WTC11 (cell line): Measurements from ENCODE around the gene ACKR3. TPM values are rescaled to one million over a fixed set of nuclear protein-coding genes. Genes with fewer than 3 reads are reported as not detected.

ENCODE experiments used
- ATAC-seq: fragments of 200-7000 bp; cut with Tn5 transposase; 2 replicates; pipeline ENCODE4 v1.10.0; 2021; ENCODE audit warnings: mild to moderate bottlenecking, moderate library complexity
- CTCF ChIA-PET: fragments of 300-600 bp; sonication (Branson Sonifier 250); formaldehyde crosslinking; loops from one replicate; lab custom pipeline; 2021; ENCODE audit warnings: antibody characterized with exemption; lab: Charles Lee
- POLR2A ChIA-PET: fragments of 350-600 bp; sonication (Branson Sonifier 250); formaldehyde crosslinking; loops from one replicate; lab custom pipeline; 2021; ENCODE audit warnings: antibody characterized with exemption; lab: Charles Lee
- DNase-seq: peaks from one replicate; pipeline ENCODE4 v3.0.0; 2021; ENCODE audit warnings: low spot score
- H3K27ac Mint-ChIP-seq: 2 replicates; pipeline ENCODE4 v1.8.0; 2021; ENCODE audit warnings: mixed read lengths
- H3K27me3 Mint-ChIP-seq: 2 replicates; pipeline ENCODE4 v1.8.0; 2021; ENCODE audit warnings: low read depth, mild to moderate bottlenecking, moderate library complexity, mixed read lengths
- H3K36me3 Mint-ChIP-seq: 2 replicates; pipeline ENCODE4 v1.8.0; 2021; ENCODE audit warnings: mixed read lengths
- H3K4me1 Mint-ChIP-seq: 2 replicates; pipeline ENCODE4 v1.8.0; 2022; ENCODE audit warnings: mixed read lengths
- H3K4me3 Mint-ChIP-seq: 2 replicates; pipeline ENCODE4 v1.8.0; 2021; ENCODE audit warnings: mild to moderate bottlenecking, moderate library complexity, mixed read lengths
- H3K9me3 Mint-ChIP-seq: 2 replicates; pipeline ENCODE4 v1.8.0; 2021; ENCODE audit warnings: mixed read lengths
- CREM ChIP-seq: sonication (generic); formaldehyde crosslinking; IDR thresholded peaks from 2 replicates; pipeline ENCODE4 v1.8.1; 2022; ENCODE audit warnings: mild to moderate bottlenecking, missing genetic modification reagents, moderate library complexity
- CTCF ChIP-seq: fragments of 200-600 bp; IDR thresholded peaks from 2 replicates; pipeline ENCODE4 v1.8.0; 2022; ENCODE audit warnings: antibody characterized with exemption
- ETV6 ChIP-seq: sonication (generic); formaldehyde crosslinking; IDR thresholded peaks from 2 replicates; pipeline ENCODE4 v1.8.1; 2022; ENCODE audit warnings: mild to moderate bottlenecking, missing genetic modification reagents
- FOXJ3 ChIP-seq: sonication (generic); formaldehyde crosslinking; IDR thresholded peaks from 2 replicates; pipeline ENCODE4 v1.9.0; 2021; ENCODE audit warnings: missing genetic modification reagents, mild to moderate bottlenecking, borderline replicate concordance
- IRF2 ChIP-seq: sonication (generic); formaldehyde crosslinking; IDR thresholded peaks from 2 replicates; pipeline ENCODE4 v1.8.0; 2022; ENCODE audit warnings: low read depth, missing genetic modification reagents, borderline replicate concordance
- JAZF1 ChIP-seq: fragments of 250-450 bp; sonication (Bioruptor Pico); IDR thresholded peaks from 2 replicates; pipeline ENCODE4 v1.9.0; 2021; ENCODE audit warnings: moderate library complexity, mild to moderate bottlenecking, inconsistent platforms
- NR1H2 ChIP-seq: sonication (generic); formaldehyde crosslinking; IDR thresholded peaks from 2 replicates; pipeline ENCODE4 v1.9.0; 2021; ENCODE audit warnings: mild to moderate bottlenecking, moderate library complexity, missing genetic modification reagents
- RORB ChIP-seq: fragments of 250-450 bp; sonication (Bioruptor Pico); IDR thresholded peaks from 2 replicates; pipeline ENCODE4 v1.9.0; 2021; ENCODE audit warnings: mild to moderate bottlenecking
- SMAD4 ChIP-seq: sonication (generic); formaldehyde crosslinking; IDR thresholded peaks from 2 replicates; pipeline ENCODE4 v1.8.0; 2022; ENCODE audit warnings: mild to moderate bottlenecking, missing genetic modification reagents
- SOX15 ChIP-seq: fragments of 250-450 bp; sonication (Bioruptor Pico); IDR thresholded peaks from 2 replicates; pipeline ENCODE4 v1.9.0; 2021; ENCODE audit warnings: mild to moderate bottlenecking
- SP1 ChIP-seq: sonication (generic); formaldehyde crosslinking; conservative IDR thresholded peaks from 2 replicates; pipeline ENCODE4 v1.8.1; 2022; ENCODE audit warnings: missing genetic modification reagents
- USF1 ChIP-seq: sonication (generic); formaldehyde crosslinking; IDR thresholded peaks from 2 replicates; pipeline ENCODE4 v1.8.0; 2022; ENCODE audit warnings: mild to moderate bottlenecking, missing genetic modification reagents
- USF2 ChIP-seq: sonication (generic); formaldehyde crosslinking; IDR thresholded peaks from 2 replicates; pipeline ENCODE4 v1.8.1; 2023; ENCODE audit warnings: mild to moderate bottlenecking, missing genetic modification reagents, moderate library complexity
- ZBTB21 ChIP-seq: sonication (generic); formaldehyde crosslinking; IDR thresholded peaks from 2 replicates; pipeline ENCODE4 v1.8.1; 2023; ENCODE audit warnings: mild to moderate bottlenecking, missing genetic modification reagents, borderline replicate concordance
- ZNF416 ChIP-seq: fragments of 250-450 bp; sonication (Bioruptor Pico); IDR thresholded peaks from 2 replicates; pipeline ENCODE4 v1.9.0; 2021; ENCODE audit warnings: mild to moderate bottlenecking, inconsistent platforms
- ZNF532 ChIP-seq: fragments of 250-450 bp; sonication (Bioruptor Pico); IDR thresholded peaks from 2 replicates; pipeline ENCODE4 v1.9.0; 2021; ENCODE audit warnings: mild to moderate bottlenecking, borderline replicate concordance
- ZNF671 ChIP-seq: fragments of 250-450 bp; sonication (Bioruptor Pico); IDR thresholded peaks from 2 replicates; pipeline ENCODE4 v1.8.0; 2021; ENCODE audit warnings: mild to moderate bottlenecking
- total RNA-seq: library from RNA; stranded (reverse); gene quantifications from 3 replicates; pipeline ENCODE4 v1.2.3, GENCODE V29; 2021
- TF ChIP-seq, protein P1 (sequence below): sonication (generic); formaldehyde crosslinking; IDR thresholded peaks from 2 replicates; pipeline ENCODE4 v1.8.0; 2022; ENCODE audit warnings: mild to moderate bottlenecking, missing genetic modification reagents
- TF ChIP-seq, protein P2 (sequence below): fragments of 250-450 bp; sonication (Bioruptor Pico); IDR thresholded peaks from 2 replicates; pipeline ENCODE4 v1.9.0; 2021; ENCODE audit warnings: mild to moderate bottlenecking
- TF ChIP-seq, protein P3 (sequence below): sonication (generic); formaldehyde crosslinking; conservative IDR thresholded peaks from 2 replicates; pipeline ENCODE4 v1.8.1; 2023; ENCODE audit warnings: mild to moderate bottlenecking, low read depth, missing genetic modification reagents, moderate library complexity

ACKR3 gene
- total RNA-seq, 1 experiment from 2014 or later, result 1.3 TPM

GRCh38 chr2:236584521-236585384, 15.1 kb downstream of the ACKR3 start:
- H3K9me3 Mint-ChIP-seq, result peaks cover 21% of the 10 kb centered on the region
- peaks cover 12% of the 10 kb centered on the region for H3K36me3 Mint-ChIP-seq
- ATAC-seq (no peak), DNase-seq (no peak)
- ChIA-PET CTCF (interaction anchor here (1.0 kb wide), 1 partner anchor 71 kb away, joined by 3 read pairs; no protein-coding TSS in a partner anchor), POLR2A (no interaction called here)
- H3K27ac Mint-ChIP-seq, result no peak overlapping the region
- H3K4me1 Mint-ChIP-seq, result 0 out of 2 replicates have a peak, but pooled peaks cover 4% of the 10 kb centered on the region
- no peak overlapping the region for H3K4me3 Mint-ChIP-seq
- TF ChIP-seq USF2 (no peak), ZNF416 (CRISPR knock-in tag) (no peak), ETV6 (CRISPR knock-in tag) (no peak), USF1 (CRISPR knock-in tag) (no peak), SOX15 (no peak), RORB (CRISPR knock-in tag) (no peak), CTCF (no peak), FOXJ3 (CRISPR knock-in tag) (no peak), IRF2 (CRISPR knock-in tag) (no peak), JAZF1 (no peak), CREM (CRISPR knock-in tag) (no peak), ZBTB21 (CRISPR knock-in tag) (no peak), NR1H2 (no peak), ZNF532 (CRISPR knock-in tag) (no peak), ZNF671 (CRISPR knock-in tag) (no peak), SP1 (CRISPR knock-in tag) (no peak), SMAD4 (no peak)
- TF ChIP-seq, protein P1, sequence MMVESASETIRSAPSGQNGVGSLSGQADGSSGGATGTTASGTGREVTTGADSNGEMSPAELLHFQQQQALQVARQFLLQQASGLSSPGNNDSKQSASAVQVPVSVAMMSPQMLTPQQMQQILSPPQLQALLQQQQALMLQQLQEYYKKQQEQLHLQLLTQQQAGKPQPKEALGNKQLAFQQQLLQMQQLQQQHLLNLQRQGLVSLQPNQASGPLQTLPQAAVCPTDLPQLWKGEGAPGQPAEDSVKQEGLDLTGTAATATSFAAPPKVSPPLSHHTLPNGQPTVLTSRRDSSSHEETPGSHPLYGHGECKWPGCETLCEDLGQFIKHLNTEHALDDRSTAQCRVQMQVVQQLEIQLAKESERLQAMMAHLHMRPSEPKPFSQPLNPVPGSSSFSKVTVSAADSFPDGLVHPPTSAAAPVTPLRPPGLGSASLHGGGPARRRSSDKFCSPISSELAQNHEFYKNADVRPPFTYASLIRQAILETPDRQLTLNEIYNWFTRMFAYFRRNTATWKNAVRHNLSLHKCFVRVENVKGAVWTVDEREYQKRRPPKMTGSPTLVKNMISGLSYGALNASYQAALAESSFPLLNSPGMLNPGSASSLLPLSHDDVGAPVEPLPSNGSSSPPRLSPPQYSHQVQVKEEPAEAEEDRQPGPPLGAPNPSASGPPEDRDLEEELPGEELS (CRISPR knock-in tag), result no peak
- TF ChIP-seq, protein P2, sequence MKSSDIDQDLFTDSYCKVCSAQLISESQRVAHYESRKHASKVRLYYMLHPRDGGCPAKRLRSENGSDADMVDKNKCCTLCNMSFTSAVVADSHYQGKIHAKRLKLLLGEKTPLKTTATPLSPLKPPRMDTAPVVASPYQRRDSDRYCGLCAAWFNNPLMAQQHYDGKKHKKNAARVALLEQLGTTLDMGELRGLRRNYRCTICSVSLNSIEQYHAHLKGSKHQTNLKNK (CRISPR knock-in tag), result no peak
- TF ChIP-seq, protein P3, sequence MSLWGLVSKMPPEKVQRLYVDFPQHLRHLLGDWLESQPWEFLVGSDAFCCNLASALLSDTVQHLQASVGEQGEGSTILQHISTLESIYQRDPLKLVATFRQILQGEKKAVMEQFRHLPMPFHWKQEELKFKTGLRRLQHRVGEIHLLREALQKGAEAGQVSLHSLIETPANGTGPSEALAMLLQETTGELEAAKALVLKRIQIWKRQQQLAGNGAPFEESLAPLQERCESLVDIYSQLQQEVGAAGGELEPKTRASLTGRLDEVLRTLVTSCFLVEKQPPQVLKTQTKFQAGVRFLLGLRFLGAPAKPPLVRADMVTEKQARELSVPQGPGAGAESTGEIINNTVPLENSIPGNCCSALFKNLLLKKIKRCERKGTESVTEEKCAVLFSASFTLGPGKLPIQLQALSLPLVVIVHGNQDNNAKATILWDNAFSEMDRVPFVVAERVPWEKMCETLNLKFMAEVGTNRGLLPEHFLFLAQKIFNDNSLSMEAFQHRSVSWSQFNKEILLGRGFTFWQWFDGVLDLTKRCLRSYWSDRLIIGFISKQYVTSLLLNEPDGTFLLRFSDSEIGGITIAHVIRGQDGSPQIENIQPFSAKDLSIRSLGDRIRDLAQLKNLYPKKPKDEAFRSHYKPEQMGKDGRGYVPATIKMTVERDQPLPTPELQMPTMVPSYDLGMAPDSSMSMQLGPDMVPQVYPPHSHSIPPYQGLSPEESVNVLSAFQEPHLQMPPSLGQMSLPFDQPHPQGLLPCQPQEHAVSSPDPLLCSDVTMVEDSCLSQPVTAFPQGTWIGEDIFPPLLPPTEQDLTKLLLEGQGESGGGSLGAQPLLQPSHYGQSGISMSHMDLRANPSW, result no peak
- no peaks in the 10 kb centered on the region for H3K27me3 Mint-ChIP-seq
